Erythroblast (primary cell): ENCODE measurements around the gene RINT1.
"Not testable (repeated sequence)": the region's sequence is repeated elsewhere in the genome, so short reads cannot be mapped to it uniquely, and the experiment has no call there.

Experiments used
- GATA1 ChIP-seq: IDR thresholded peaks from 2 replicates; pipeline ENCODE4 v1.6.1; 2011; ENCODE audit warnings: low read depth, mild to moderate bottlenecking, control low read depth, low read length, moderate library complexity
- POLR2A ChIP-seq: IDR thresholded peaks from 2 replicates; pipeline ENCODE4 v1.6.1; 2011; ENCODE audit warnings: mild to moderate bottlenecking, low read length

GRCh38 chr7:105524423-105524822 lies 7.6 kb upstream of the RINT1 start:
- TF ChIP-seq POLR2A, GATA1: not testable (repeated sequence)
